HepG2 (cell line): Measurements from ENCODE around the gene RAD51D. TPM values are rescaled to one million over a fixed set of nuclear protein-coding genes. Genes with fewer than 3 reads are reported as not detected.

Experiments used
- ATAC-seq: fragments of 200-7000 bp; cut with Tn5 transposase; 3 replicates; pipeline ENCODE4 v1.9.1; 2020; ENCODE audit warnings: mild to moderate bottlenecking, moderate library complexity
- BruUV-seq: library from RNA; stranded (reverse); fragments of 400-500 nt; replicated peaks from 2 replicates; lab custom pipeline; 2021; lab: Mats Ljungman, UMichigan
- CTCF ChIA-PET: fragments of 300-600 bp; formaldehyde crosslinking; extraction: SDS; loops from one replicate; lab custom pipeline; 2021; ENCODE audit warnings: low total read pairs, inconsistent platforms, low intra/inter-chr PET ratio; lab: Yijun Ruan, JAX
- POLR2A ChIA-PET: fragments of 350-600 bp; sonication (Branson Sonifier 250); formaldehyde crosslinking; loops from one replicate; lab custom pipeline; 2020; ENCODE audit warnings: antibody characterized with exemption, inconsistent platforms; lab: Yijun Ruan, JAX
- DNase-seq: peaks from one replicate; pipeline ENCODE4 v3.0.0-alpha.2; 2015; ENCODE audit warnings: low spot score
- FAIRE-seq: peaks from 3 replicates; lab custom pipeline; 2011; peaks lifted over from hg19 to GRCh38; lab: Jason Lieb, UNC
- H2AFZ ChIP-seq: one replicate; pipeline ENCODE4 v1.6.1; 2011; ENCODE audit warnings: low read length, inconsistent platforms
- H3K27ac ChIP-seq: fragments of 300-600 bp; 3 replicates; pipeline ENCODE4 v1.8.0; 2011; ENCODE audit warnings: mixed run types, mild to moderate bottlenecking, mixed read lengths, low read length, inconsistent platforms; ENCODE audit not compliant: insufficient read depth; ENCODE audit errors: extremely low read length
- H3K27me3 ChIP-seq, 2 experiments: fragments of 200-600 bp in 1 of 2; 2 replicates in 1 of 2; 3 replicates in 1 of 2; pipeline versions ENCODE4 v1.6.0 to v1.8.0; 2011; ENCODE audit warnings: low read length in 2 of 2, mild to moderate bottlenecking in 2 of 2, moderate library complexity in 2 of 2, inconsistent platforms in 1 of 2; ENCODE audit not compliant: insufficient read depth in 2 of 2, control insufficient read depth in 1 of 2
- H3K36me3 ChIP-seq, 2 experiments: fragments of 200-600 bp in 1 of 2; replicated peaks in 1 of 2; 2 replicates in 1 of 2; 3 replicates in 1 of 2; pipeline versions ENCODE4 v1.5.1 to v1.8.0; 2011; ENCODE audit warnings: low read length in 2 of 2, inconsistent platforms in 1 of 2; ENCODE audit not compliant: insufficient read depth in 2 of 2, control insufficient read depth in 1 of 2
- H3K4me1 ChIP-seq: 2 replicates; pipeline ENCODE4 v1.5.1; 2012; ENCODE audit warnings: low read length, inconsistent platforms; ENCODE audit not compliant: insufficient read depth
- H3K4me2 ChIP-seq: 2 replicates; pipeline ENCODE4 v1.6.0; 2011; ENCODE audit warnings: low read depth, low read length, inconsistent platforms
- H3K4me3 ChIP-seq, 3 experiments: fragments of 200-600 bp in 1 of 3; sonication (generic), shearing (Covaris generic) in 1 of 3; replicated peaks in 1 of 3; 2 replicates each; pipeline ENCODE4 v1.5.1; 2011 to 2016; ENCODE audit warnings: low read length in 3 of 3, inconsistent platforms in 2 of 3, low read depth in 2 of 3, mild to moderate bottlenecking in 2 of 3, control low read depth in 1 of 3, mixed read lengths in 1 of 3; ENCODE audit not compliant: insufficient read depth in 1 of 3
- H3K79me2 ChIP-seq: one replicate; pipeline ENCODE4 v1.6.1; 2011; ENCODE audit warnings: low read length, inconsistent platforms; ENCODE audit not compliant: insufficient read depth
- H3K9ac ChIP-seq: 2 replicates; pipeline ENCODE4 v1.6.0; 2011; ENCODE audit warnings: mild to moderate bottlenecking, low read depth, low read length, inconsistent platforms; ENCODE audit not compliant: insufficient read depth
- H3K9me3 ChIP-seq: 2 replicates; pipeline ENCODE4 v1.5.1; 2012; ENCODE audit warnings: mild to moderate bottlenecking, low read length
- H4K20me1 ChIP-seq: 2 replicates; pipeline ENCODE4 v1.6.0; 2011; ENCODE audit warnings: inconsistent platforms, mild to moderate bottlenecking, low read length, moderate library complexity; ENCODE audit not compliant: insufficient read depth
- E2F1 ChIP-seq: sonication (generic); formaldehyde crosslinking; IDR thresholded peaks from 2 replicates; pipeline ENCODE4 v1.5.0; 2020; ENCODE audit warnings: missing genetic modification reagents
- HIVEP1 ChIP-seq: sonication (generic); formaldehyde crosslinking; IDR thresholded peaks from 2 replicates; pipeline ENCODE4 v1.4.0; 2020; ENCODE audit warnings: mild to moderate bottlenecking, missing genetic modification reagents
- HMG20A ChIP-seq: IDR thresholded peaks from 2 replicates; pipeline ENCODE4 v1.6.1; 2016; ENCODE audit warnings: borderline replicate concordance
- HNF4A ChIP-seq: sonication (generic); formaldehyde crosslinking; IDR thresholded peaks from 2 replicates; pipeline ENCODE4 v1.4.0; 2020; ENCODE audit warnings: missing genetic modification reagents
- KLF6 ChIP-seq: IDR thresholded peaks from 2 replicates; pipeline ENCODE4 v1.8.0; 2016; ENCODE audit warnings: missing biosample characterization, missing genetic modification reagents
- PATZ1 ChIP-seq: sonication (generic); formaldehyde crosslinking; IDR thresholded peaks from 2 replicates; pipeline ENCODE4 v1.4.0; 2020; ENCODE audit warnings: missing genetic modification reagents
- SOX6 ChIP-seq, 2 experiments: fragments of 450-650 bp in 1 of 2; sonication (generic) in 1 of 2; formaldehyde crosslinking in 1 of 2; IDR thresholded peaks; 2 replicates each; pipeline versions ENCODE4 v1.4.0 to v1.6.1; 2017 to 2020; ENCODE audit warnings: antibody characterized with exemption in 1 of 2, mild to moderate bottlenecking in 1 of 2, missing genetic modification reagents in 1 of 2
- TGIF2 ChIP-seq: IDR thresholded peaks from 2 replicates; pipeline ENCODE4 v1.6.1; 2016; ENCODE audit warnings: control low read depth, missing compliant biosample characterization
- ZNF12 ChIP-seq: sonication (generic); formaldehyde crosslinking; IDR thresholded peaks from 2 replicates; pipeline ENCODE4 v1.5.0; 2020; ENCODE audit warnings: missing genetic modification reagents
- ZNF235 ChIP-seq: sonication (generic); formaldehyde crosslinking; IDR thresholded peaks from 2 replicates; pipeline ENCODE4 v1.8.1; 2023; ENCODE audit warnings: mild to moderate bottlenecking, missing genetic modification reagents, borderline replicate concordance
- ZNF33B ChIP-seq: sonication (generic); formaldehyde crosslinking; IDR thresholded peaks from 2 replicates; pipeline ENCODE4 v1.5.1; 2020; ENCODE audit warnings: mild to moderate bottlenecking, missing genetic modification reagents
- ZNF382 ChIP-seq: sonication (generic); formaldehyde crosslinking; IDR thresholded peaks from 2 replicates; pipeline ENCODE4 v1.5.0; 2020; ENCODE audit warnings: missing genetic modification reagents, mild to moderate bottlenecking, borderline replicate concordance
- ZNF550 ChIP-seq: sonication (generic); formaldehyde crosslinking; IDR thresholded peaks from 2 replicates; pipeline ENCODE4 v1.4.0; 2020; ENCODE audit warnings: mild to moderate bottlenecking, missing genetic modification reagents, borderline replicate concordance
- ZNF576 ChIP-seq: sonication (generic); formaldehyde crosslinking; IDR thresholded peaks from 2 replicates; pipeline ENCODE4 v1.4.0; 2020; ENCODE audit warnings: mild to moderate bottlenecking, missing genetic modification reagents
- ZXDC ChIP-seq: sonication (generic); formaldehyde crosslinking; IDR thresholded peaks from 2 replicates; pipeline ENCODE4 v1.5.0; 2020; ENCODE audit warnings: mild to moderate bottlenecking, missing genetic modification reagents
- in situ Hi-C: cut with HindIII; loops from 2 replicates; pipeline ENCODE4 v1.10.0; 2017; ENCODE audit warnings: low pct_unique_long_range_greater_than_20kb; ENCODE audit not compliant: extremely low pct_ligation_motif_present
- intact Hi-C: fragments of 100-400 bp; cut with micrococcal nuclease; formaldehyde crosslinking; loops from one replicate; pipeline ENCODE4 v1.10.0; 2022; ENCODE audit not compliant: unreplicated experiment
- polyA plus RNA-seq, 8 experiments: library from polyadenylated mRNA; depleted of rRNA in 3 of 8; stranded (reverse) in 7 of 8; unstranded in 1 of 8; fragments of >200 nt; fragmentation: Illumina TruSeq in 4 of 8; extraction: Trizol in 4 of 8; gene quantifications; 2 replicates each; pipeline versions ENCODE4 v1.2.1 to v1.2.3, GENCODE V29; 2011 to 2016; ENCODE audit warnings: low read depth in 4 of 8, missing spikeins in 1 of 8, mixed read lengths in 1 of 8; ENCODE audit not compliant: insufficient read depth in 1 of 8
- total RNA-seq, 5 experiments: library from RNA; depleted of rRNA; stranded (reverse); fragments of >200 nt; fragmentation: Illumina TruSeq; extraction: Trizol; gene quantifications; 2 replicates each; pipeline ENCODE4 v1.2.3, GENCODE V29; 2016; ENCODE audit warnings: low read depth in 1 of 5

The RAD51D gene
- total and polyA plus RNA-seq, 2 of the 13 experiments (the other 11 are each of a cell fraction or from before 2014, with no cell fraction given) = 6.7 to 13.1 TPM

DNA sequence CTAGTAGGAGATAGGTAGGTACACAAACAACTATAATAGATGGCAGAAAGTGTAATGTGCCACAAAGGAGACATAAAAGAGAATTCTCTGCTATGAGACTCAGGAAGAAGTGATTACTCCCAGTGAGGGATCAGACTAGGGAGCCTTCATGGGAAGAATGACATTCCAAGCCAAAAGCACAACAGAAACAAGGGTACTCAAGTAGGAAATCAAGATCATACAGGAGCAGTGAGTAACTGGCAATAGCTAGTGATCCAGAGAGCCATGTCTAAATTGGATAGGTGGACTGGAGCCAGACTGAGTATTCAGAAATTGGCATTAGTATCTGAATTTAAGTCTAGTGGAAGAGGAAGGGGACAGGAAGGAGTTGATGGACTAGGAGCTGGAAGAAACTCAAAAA lies 66.9 kb downstream of the RAD51D start (continued):
- no peak for TF ChIP-seq ZNF235
- no peak for TF ChIP-seq SOX6 (IDR thresholded peaks at IDR 0.05)
- TF ChIP-seq SOX6 (CRISPR knock-in tag; IDR thresholded peaks at IDR 0.05) = peak; percentile 31; the same call in 1 of the 2 replicates
- no peak for TF ChIP-seq HIVEP1 (CRISPR knock-in tag)
- no peak for TF ChIP-seq TGIF2
- TF ChIP-seq ZNF550 (CRISPR knock-in tag) = no peak
- TF ChIP-seq HMG20A (CRISPR knock-in tag) = no peak
- TF ChIP-seq ZNF33B = no peak
- no peak for TF ChIP-seq ZNF576 (CRISPR knock-in tag)
- TF ChIP-seq HNF4A = peak; percentile 1
- no peak for TF ChIP-seq E2F1 (CRISPR knock-in tag)
- no peak for TF ChIP-seq ZNF382 (CRISPR knock-in tag)

- Histone ChIP-seq H3K36me3 (peaks cover 1 to 7% of the 10 kb centered on the region in 2 experiments; a peak in 1 of 5 replicates), H3K4me3 (peak overlapping the region; percentile 32 to 50 (median 38); a peak in 5 of 6 replicates), H3K9ac (peak overlapping the region; percentile 73), H3K4me1 (peaks cover 87% of the 10 kb centered on the region), H3K27me3 (no peaks in the 10 kb centered on the region; a peak in 1 of 5 replicates), H4K20me1 (no peaks in the 10 kb centered on the region), H2AFZ (no peak overlapping the region), H3K79me2 (peaks cover 68% of the 10 kb centered on the region), H3K9me3 (no peaks in the 10 kb centered on the region), H3K4me2 (peak overlapping the region; percentile 89), H3K27ac (peak overlapping the region; percentile 93)
- FAIRE-seq (no peak), ATAC-seq (no peak), DNase-seq (no peak)
- in situ Hi-C loops = no loop called here
- intact Hi-C loops = no loop called here
- ChIA-PET CTCF (no interaction called here), POLR2A (interaction anchor here (1.8 to 5.0 kb wide), 3 partner anchors 12 to 72 kb away, joined by 10 to 57 read pairs (median 11); partner anchors contain the start of genes LIG3 and RFFL)
- TF ChIP-seq KLF6 (CRISPR knock-in tag) = no peak
- TF ChIP-seq ZXDC = no peak
- TF ChIP-seq ZNF12 = no peak
- no peak for TF ChIP-seq PATZ1 (CRISPR knock-in tag)
- BruUV-seq = no TSS peak
These were observed 67.4 kb downstream of the RAD51D start for GRCh38 chr17:35052241-35052610.
